LNCaP clone FGC (cell line): ENCODE measurements around the gene FAAH2.
"Not testable (repeated sequence)": the region's sequence is repeated elsewhere in the genome, so short reads cannot be mapped to it uniquely, and the experiment has no call there.

Experiments used
- DNase-seq: peaks from one replicate; pipeline ENCODE4 v3.0.0-alpha.2; 2011; ENCODE audit warnings: low read depth
- H3K4me3 ChIP-seq: 2 replicates; pipeline ENCODE4 v1.5.1; 2011; ENCODE audit warnings: mild to moderate bottlenecking, low read depth, low read length, control low read depth
- CTCF ChIP-seq: IDR thresholded peaks from 2 replicates; pipeline ENCODE4 v1.5.1; 2012; ENCODE audit warnings: mild to moderate bottlenecking; ENCODE audit not compliant: control insufficient read depth, insufficient read depth; ENCODE audit errors: extremely low read depth

FAAH2 gene

DNA sequence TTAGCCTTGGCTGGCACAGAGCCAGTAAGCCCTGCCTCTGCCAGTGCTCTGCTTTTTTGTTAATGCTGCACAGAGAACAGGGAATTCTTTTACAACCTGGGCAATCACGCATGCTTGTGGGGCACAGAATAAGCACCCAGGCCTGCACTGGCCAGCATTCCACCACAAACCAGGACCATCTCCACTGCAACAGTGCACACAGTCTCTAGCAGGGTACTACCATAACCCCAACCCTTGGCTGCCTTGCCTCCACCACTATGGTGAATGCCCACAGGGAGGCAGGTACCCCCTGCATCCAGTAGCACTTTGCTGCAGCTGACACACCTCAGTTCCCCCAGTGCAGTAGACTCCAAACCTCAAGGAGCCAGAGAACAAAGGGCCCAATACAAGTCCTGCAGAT, 19.2 kb upstream of the FAAH2 start:
- no peak for TF ChIP-seq CTCF
- H3K4me3 ChIP-seq, result no peak overlapping the region
- no peak for DNase-seq

DNA sequence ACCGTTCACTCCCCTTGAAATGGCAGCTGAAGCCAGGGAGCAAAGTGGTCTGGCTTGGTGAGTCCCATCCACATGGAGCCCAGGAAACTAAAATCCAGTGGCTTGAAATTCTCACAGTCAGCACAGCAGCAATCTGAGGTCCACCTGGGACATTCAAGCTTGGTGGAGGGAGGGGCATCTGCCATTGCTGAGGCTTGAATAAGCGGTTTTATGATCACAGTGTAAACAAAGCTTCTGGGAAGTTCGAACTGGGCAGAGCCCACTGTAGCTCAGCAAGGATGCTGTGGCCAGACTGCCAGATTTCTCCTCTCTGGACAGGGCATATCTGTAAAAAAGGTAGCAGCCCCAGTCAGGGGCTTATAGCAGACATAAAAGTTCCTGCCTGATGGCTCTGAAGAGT, 15.5 kb upstream of the FAAH2 start:
- DNase-seq, result no peak
- no peak for TF ChIP-seq CTCF
- H3K4me3 ChIP-seq, result no peak overlapping the region

DNA sequence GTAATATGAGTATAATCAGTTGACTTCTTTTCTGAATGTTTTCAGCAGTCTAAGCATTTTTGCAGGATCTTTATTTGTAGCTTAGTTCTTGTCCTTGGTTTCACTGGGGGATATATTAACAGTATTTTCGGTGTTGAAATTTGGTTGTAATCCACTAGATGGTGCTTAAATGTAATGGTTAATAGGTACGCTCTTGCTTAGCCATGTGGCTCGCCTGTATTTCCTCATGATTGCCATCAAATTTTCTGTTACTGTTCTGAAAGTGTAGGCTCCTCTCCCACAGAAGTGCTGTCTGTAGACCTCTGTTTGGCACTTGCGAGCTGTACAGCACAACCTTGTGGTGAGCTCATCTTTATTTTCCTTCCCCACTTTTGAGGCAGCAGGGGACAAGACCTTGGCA, 3.9 kb upstream of the FAAH2 start:
- DNase-seq, result no peak
- TF ChIP-seq CTCF, result peak; percentile 26
- H3K4me3 ChIP-seq, result no peak overlapping the region

- no peak overlapping the region for H3K4me3 ChIP-seq
- no peak for TF ChIP-seq CTCF
- DNase-seq, result no peak
Measured at GRCh38 chrX:57285001-57285400, 1.5 kb upstream of the FAAH2 start.

DNA sequence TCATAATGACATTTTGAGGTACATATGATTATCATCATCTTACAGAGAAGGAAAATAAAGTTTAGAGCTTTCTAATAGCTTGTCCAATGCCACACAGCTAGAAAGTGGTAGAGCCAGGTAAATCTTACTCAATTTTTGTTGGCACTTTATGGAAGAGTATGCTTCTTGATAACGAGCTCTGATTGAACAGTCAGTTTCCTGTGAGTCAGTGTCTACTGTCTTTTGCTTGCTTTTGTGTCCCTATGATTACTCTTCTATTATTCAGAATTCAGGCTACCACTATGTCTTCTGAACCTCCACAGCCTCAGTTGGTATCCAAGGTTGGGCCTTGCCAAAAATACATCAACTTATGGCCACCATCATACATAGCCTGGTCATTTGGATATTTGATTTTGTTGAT, 2.6 kb downstream of the FAAH2 start:
- DNase-seq, result no peak
- no peak for TF ChIP-seq CTCF
- no peak overlapping the region for H3K4me3 ChIP-seq

GRCh38 chrX:57294961-57295360, 8.5 kb downstream of the FAAH2 start:
- no peak overlapping the region for H3K4me3 ChIP-seq
- no peak for TF ChIP-seq CTCF
- no peak for DNase-seq

DNA sequence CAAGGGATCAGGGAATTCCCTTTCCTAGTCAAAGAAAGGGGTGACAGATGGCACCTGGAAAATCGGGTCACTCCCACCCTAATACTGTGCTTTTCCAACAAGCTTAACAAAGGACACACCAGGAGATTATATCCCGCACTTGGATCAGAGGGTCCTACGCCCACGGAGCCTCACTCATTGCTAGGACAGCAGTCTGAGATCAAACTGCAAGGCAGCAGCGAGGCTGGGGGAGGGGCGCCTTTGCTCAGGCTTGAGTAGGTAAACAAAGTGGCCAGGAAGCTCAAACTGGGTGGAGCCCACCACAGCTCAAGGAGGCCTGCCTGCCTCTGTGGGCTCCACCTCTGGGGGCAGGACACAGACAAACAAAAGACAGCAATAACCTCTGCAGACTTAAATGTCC, 9.2 kb downstream of the FAAH2 start:
- DNase-seq, result not testable (repeated sequence)

More for the DNA sequence above, 9.2 kb downstream of the FAAH2 start:
- not testable (repeated sequence) for H3K4me3 ChIP-seq
